Effector CD8-positive, alpha-beta T cell (primary cell): Measurements from ENCODE around the gene KCTD17.

ENCODE experiments used
- DNase-seq: peaks from one replicate; lab custom pipeline; 2025; lab: John Stamatoyannopoulos, UW

KCTD17 gene

GRCh38 chr22:37021041-37021440 lies 30.5 kb upstream of the KCTD17 start:
- DNase-seq: no peak

GRCh38 chr22:37021710-37022482 lies 29.6 kb upstream of the KCTD17 start:
- DNase-seq: peak; percentile 31

DNA sequence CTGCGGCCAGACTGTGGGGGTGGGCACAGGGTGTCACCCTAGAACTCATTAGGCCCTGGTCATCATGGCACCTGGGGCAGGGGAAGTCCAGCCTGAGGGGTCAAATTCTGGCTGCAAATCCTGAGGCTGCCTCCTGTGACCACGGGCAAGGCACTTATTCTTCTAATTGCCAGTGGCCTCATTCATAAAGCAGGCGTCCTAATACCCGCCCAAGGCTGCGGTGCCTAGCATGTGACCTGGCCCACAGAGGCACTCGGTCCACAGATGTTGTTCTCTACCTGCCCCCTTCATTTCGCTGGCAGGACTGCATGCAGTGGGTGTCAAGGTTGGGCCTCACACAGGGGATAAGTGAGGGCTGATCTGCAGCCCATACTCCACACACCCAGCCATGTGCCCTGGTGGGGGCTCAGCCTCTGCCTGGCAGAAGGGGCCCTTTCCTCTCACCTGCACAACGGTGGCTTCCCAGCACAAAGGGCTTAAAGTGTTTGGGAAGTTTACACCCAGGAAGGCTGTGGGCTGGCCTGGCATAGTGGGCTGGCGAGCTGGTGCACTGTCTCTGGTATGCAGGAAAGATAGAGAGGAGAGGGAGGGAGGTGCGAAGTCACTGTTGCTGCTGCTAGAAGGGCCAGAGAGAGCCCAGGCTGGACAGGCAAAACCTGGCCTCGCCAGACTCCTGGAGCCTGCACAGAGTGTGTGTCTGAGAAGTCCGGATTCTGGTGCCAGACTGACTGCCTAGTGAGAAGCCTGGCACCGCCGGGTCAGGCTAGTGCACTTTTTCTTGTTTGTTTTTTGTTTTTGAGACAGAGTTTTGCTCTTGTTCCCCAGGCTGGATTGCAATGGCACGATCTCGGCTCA lies 28.8 kb upstream of the KCTD17 start:
- no peak for DNase-seq

DNA sequence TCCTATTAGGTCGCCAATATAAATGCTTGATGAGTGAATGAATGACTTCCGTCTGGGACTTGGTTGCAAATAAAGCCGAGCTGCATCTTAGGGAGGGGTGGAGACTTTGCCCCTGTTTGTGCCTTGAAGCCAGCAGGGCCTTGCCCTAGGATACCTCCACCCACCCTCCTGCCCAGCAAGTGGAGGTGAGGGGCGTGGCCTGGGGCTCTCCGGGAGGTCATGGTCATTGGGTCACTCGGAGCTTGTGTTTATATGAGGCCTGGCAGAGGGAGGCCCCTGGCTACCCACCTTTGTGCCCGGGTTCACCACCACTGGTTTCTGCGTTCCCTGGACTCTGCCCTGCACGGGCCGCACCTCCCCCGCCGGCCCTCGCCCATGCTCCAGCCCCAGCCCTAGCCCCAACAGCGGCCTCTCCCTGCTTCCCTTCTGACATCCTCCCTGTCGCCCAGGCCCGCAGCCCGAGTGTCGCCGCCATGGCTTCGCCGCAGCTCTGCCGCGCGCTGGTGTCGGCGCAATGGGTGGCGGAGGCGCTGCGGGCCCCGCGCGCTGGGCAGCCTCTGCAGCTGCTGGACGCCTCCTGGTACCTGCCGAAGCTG lies 27.7 kb upstream of the KCTD17 start:
- DNase-seq: no peak

DNA sequence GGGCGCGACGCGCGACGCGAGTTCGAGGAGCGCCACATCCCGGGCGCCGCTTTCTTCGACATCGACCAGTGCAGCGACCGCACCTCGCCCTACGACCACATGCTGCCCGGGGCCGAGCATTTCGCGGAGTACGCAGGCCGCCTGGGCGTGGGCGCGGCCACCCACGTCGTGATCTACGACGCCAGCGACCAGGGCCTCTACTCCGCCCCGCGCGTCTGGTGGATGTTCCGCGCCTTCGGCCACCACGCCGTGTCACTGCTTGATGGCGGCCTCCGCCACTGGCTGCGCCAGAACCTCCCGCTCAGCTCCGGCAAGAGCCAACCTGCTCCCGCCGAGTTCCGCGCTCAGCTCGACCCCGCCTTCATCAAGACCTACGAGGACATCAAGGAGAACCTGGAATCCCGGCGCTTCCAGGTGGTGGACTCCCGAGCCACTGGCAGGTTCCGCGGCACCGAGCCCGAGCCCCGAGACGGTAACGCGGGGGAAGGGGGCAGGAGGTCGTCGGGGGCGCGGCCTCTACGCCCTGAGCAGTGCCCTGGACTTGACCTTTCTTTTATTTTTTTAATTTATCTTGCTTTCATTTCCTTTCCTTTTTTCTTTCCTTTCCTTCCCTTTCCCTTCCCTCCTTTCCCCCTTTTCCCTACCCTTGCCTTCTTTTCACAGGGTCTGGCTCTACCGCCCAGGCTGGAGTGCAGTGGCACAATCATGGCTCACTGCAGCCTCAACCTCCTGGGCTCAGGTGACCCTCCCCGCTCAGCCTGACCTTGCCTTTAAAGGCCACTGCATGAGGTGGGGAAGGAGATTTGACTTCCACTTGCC lies 27.0 kb upstream of the KCTD17 start:
- DNase-seq: no peak

DNA sequence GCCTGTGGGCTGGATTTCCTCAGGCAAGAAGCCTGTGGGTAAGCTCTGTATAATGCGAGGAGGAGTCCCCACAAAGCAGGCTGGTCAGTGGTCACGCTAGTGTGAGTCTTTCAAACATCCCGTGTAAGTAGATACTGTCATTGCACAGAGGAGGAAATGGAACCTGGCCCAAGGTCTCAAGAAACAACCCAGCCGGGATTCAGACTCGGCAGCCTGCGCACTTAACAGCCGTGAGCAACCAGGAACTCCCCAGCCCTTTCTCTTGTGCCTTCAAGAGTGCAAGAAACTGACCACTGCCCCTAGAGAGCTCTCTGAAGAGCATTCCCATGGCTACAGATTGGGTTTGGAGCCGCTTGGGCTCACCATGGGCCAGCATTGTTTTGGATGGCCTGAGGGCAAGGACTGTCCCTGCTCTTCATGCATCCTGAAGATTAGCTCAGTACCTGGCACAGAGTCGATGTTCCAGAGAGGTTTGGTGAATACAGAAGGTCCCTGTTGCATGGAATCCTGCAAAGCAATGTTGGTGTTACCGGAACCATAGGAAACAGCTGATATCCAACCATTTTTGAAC lies 26.0 kb upstream of the KCTD17 start:
- no peak for DNase-seq

DNA sequence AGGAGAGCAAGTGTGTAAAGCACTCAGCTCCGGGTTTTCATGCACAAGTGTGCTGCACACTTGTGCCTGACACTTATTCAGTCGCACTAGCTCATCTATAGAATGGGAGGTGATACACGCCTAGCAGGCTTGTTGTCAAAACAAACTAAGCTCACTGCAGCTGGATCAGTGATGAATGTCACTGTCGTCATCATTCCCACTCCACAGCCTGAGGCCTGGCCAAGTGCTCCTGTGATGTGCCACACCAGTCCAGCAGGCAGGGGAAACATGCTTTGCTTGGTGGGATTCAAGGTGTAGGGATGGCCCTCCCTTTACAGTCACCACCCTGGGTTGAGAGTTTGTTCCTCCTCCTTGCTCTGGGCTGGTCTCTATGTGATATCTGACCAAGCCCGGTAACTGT lies 25.2 kb upstream of the KCTD17 start:
- DNase-seq: no peak

GRCh38 chr22:37027556-37027955 lies 24.0 kb upstream of the KCTD17 start:
- DNase-seq: no peak

- DNase-seq: no peak
These were observed 22.6 kb upstream of the KCTD17 start for GRCh38 chr22:37028692-37029674.

GRCh38 chr22:37030560-37031281 lies 20.8 kb upstream of the KCTD17 start:
- DNase-seq: no peak

DNA sequence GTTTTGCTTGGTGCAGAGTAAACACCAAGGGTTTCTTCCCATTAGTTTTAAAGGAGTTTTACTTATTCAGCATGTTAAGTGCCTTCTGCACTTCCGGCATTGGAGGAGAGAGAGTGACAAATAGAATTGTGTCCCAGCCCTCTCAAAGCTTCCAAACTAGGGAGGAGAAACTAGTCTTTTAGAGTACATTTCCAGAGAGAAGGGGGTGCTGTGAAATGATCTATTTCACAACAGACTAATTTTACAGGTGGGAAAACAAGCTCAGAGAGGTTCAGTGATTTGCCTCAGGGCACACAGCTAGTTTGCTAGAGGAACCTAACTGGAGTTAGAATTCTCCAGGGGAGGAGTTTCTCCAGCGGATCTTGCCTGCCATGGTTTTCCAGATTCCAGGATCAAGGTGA lies 19.4 kb upstream of the KCTD17 start:
- no peak for DNase-seq

- no peak for DNase-seq
These were observed 18.7 kb upstream of the KCTD17 start for GRCh38 chr22:37032535-37033460.

DNA sequence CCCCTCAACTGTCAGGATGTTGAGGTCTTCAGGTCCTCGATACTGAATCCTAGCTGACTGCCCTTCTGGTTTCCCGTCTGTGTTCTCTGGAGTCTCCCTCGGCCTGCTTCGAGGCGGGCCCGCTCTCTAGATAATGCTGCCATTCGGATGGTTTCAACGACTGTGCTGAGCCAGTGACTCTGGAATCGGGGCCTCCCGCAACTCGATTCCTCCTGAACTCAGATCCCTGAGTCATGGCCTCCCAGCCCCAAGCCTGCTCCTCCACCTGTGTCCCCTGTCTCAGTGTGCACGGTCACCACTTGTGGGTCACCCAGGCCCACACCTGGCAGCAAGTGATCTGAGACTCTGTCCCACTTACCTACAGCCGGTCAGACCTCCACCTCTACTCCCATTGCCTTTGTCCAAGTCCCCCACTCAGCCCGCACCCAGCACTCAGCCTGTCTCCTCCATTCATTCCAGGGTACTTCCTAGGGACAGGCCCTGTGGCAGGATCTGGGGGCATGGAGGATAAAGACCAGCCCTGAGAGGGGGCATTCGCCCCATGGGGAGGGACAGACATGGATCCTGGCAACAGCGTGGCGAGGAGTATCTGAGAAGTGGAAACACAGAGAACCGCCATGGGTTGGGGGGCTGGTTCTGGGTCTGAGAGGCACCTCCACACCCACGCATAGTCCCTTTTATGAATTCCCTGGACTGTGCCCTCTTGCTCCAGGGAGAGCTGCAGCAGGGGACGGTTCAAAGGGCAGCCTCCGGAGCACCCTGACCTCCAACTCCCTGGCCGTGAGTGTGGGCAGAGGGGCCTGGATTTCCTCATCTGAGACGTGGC lies 17.7 kb upstream of the KCTD17 start:
- DNase-seq: no peak

DNA sequence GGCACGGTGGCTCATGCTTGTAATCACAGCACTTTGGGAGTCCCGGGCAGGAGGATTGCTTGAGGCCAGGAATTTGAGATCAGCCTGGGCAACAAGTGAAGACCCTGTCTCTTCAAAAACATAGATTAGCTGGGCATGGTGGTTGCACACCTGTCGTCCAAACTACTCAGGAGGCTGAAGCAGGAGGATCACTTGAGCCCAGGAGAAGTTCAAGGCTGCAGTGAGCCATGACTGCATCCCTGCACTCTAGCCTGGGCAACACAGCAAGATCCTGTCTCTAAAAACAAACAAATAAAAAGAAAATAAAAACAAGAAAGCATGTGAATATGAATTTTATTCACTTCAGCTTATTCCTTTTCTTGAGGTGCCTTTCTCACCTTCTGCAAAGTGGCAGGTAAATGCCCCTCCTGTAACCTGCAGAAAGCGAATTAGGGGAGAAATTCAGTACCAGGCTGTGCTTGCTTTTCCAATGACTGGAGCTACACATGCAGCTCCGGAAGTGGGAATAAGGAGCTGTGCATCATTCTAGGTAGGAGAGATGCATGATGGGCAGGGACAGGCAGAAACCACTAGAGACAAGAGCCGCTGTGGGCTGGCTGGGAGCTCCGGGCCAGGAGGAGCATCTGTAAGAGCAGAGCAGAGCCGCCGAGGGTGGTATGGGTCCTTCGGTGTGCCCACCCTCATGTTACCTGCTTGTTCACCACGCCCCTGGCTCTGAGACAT lies 14.7 kb upstream of the KCTD17 start:
- no peak for DNase-seq

GRCh38 chr22:37037669-37038068 lies 13.9 kb upstream of the KCTD17 start:
- no peak for DNase-seq

DNA sequence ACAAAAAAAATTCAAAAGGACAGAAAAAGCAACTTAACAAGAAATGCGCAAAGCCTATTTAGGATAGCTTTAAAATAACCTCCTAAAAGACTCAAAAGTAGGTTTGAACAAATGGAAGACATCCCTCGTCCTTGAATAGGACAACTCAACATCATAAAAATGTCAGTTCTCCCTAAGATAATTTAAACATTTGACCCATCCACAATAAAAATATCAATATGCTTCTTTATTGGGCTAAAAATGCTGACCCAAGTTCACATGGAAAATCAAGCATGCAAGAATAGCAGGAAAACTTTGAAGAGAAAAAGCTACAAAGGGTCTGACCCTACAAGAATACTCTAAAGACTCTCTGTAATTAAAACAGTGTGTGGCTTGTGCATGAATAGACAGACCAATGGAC lies 12.1 kb upstream of the KCTD17 start:
- DNase-seq: no peak

DNA sequence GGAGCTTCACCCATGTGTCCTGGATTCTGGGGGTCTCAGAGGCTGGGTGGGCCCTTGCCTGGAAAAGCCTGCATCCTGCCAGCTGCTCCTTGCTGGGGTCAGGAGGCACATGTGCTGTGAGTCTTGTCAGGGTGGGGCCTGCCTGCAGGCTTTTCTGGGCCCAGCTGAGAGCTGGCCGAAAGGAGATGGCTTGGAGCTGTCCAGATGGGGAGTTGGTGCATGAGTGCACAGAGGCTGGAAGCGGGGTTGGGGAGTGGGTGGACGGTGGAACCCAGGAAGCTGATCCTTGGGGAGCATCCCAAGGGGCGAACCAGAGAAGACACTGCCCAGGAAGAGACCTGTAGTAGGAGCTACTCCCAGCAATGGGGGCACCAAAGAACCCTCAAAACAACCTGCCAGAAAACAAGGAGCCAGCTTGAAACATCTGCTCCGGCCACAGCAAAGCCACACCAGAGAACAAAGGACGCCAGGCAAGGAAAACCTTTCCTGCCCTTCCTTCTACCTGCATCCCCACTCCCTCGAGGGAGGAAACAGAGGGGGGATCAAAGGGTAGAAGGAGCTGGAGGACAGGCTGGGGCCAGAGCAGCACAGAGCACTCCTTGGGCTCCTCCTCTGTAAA lies 8.2 kb upstream of the KCTD17 start:
- DNase-seq: no peak
